Measurements from ENCODE around the gene NSUN4.

The NSUN4 gene

DNA sequence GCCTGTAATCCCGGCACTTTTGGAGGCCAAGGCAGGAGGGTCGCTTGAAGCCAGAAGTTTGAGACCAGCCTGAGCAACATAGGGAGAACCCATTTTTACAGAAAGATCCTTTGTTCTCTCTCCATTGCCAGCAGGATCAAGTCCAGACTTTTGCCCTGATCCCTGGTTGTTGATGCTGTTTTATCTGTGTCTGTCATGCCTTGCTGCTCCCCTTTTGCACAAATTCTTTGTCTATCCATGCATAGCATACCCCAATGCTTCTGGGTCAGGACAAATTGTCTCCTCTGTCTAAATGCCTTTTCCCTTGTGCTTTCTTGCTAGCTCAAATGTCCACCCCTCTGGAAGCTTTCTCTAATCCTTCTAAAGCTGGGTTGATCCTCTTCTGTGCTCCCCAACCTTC, 28.2 kb downstream of the NSUN4 start:
- DNase-seq, result no peak

DNA sequence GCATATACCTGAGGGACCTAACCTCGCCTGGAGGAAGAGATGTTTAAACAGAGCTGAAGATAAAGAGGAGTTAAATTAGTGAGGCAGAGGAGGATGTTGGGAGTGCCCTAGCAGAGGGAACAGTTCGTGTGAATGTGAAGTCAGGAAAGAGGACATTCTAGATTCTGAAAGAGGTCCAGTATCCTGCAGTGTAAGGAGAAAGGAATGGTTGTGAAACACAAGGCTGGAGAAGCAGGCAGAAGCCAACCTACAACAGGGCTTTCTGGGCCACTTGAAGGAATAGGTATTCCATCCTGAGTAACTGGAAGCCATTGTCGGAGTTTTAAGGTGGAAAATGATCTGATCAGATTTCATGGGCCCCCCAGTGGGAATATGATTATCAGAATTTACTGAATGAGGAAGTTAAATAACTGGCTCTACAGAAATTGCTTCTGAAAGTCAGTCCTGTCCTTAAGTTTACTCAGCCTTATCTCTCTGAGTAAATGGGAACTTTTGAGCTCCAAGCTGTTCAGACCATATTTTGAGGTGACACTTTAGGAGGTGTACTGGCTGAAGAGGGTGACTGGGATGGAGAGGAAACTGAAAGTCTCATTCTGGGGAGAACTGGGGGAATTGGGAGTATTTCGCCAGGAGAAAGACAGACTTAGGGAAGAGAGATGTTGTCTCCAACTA, 29.1 kb downstream of the NSUN4 start:
- no peak for DNase-seq

DNA sequence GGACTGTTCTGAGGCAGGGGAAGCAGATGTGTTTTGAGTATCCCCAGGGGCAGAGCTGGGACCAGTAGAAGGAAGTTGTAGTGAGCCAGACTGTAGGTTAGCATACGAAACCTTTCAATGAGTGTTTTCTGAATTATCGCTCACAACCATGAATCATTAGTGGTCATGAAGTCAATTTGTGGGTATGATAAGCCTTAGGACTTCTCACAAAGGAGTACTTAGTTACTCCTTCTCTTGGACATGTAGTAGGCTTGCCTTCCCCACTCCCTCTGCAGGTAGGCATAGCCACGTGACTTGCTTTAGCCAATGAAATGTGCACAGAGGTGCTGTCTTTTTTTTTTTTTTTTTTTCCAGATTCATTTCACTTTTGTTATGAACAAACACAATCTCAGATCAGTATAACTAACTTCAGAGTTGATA, 29.6 kb downstream of the NSUN4 start:
- no peak for DNase-seq

DNA sequence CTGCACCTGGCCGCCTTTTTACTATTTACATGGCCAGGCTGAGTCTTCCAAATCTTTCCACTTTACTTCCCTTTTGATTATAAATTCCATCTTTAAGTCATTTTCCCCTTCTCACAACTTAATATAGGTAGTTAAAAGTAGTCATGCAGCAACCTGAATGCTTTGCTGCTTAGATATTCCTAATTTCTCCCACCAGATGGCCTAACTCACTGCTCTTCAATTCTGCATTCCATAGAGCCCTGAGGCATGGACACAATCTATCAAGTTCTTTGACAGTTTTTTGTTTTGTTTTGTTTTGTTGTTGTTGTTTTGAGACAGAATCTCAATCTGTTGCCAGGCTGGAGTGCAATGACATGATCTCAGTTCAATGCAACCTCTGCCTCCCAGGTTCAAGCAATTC, 31.8 kb downstream of the NSUN4 start:
- DNase-seq, result no peak

DNA sequence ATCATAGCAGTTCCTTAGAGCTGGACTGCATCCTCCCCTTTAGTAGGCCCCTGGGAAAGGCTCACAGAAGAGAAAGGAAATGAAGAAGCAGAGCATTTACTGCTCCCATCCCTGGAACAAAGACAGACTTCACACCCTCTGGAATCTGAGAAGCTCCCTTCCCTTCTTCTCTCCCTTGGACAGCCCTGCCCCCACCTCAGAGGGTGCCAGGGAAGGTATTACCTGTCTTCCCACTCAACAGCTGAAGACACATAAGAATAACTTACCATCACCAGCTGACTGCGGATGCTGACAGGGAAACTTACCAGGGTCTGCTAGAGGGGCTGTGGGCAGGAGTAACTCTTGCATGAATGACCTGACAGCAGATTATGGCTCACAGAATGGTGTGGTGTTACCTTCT, 39.4 kb downstream of the NSUN4 start:
- no peak for DNase-seq

DNA sequence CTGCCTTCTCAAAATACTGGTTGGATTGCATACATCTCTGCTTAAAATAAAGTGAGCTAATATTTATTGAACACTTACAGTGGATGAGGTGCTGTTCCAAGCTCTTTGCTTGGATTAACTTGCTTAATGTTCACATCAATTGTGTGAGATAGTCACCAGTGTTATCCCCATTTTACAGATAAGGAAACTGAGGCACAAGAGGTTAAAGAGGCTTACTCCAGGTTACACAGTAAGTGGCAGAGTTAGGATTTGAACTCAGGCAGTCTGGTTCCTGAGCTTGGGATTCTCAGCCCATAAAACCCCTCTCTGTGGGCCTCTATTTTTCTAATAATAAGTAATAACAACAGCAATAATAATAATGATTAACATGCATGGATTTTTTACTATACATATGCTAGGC, 39.9 kb downstream of the NSUN4 start:
- no peak for DNase-seq

DNA sequence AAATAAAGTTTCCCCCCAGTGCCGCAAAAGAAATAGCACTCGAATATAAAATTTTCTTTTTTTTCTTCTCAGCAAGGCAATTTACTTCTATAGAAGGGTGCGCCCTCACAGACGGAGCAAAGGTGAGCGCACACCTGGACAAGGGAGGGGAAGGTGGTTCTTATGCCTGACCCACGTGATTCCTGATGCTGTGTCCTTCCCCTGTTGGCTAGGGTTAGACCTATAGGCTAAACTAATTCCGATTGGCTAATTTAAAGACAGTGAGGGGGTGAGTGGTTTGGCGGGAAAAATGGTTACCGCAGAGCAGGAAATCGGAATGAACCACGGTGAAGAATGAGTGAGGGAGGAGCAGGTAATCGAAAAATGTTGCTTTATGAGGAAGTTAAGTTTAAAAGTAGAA, 52.9 kb downstream of the NSUN4 start:
- DNase-seq, result no peak

DNA sequence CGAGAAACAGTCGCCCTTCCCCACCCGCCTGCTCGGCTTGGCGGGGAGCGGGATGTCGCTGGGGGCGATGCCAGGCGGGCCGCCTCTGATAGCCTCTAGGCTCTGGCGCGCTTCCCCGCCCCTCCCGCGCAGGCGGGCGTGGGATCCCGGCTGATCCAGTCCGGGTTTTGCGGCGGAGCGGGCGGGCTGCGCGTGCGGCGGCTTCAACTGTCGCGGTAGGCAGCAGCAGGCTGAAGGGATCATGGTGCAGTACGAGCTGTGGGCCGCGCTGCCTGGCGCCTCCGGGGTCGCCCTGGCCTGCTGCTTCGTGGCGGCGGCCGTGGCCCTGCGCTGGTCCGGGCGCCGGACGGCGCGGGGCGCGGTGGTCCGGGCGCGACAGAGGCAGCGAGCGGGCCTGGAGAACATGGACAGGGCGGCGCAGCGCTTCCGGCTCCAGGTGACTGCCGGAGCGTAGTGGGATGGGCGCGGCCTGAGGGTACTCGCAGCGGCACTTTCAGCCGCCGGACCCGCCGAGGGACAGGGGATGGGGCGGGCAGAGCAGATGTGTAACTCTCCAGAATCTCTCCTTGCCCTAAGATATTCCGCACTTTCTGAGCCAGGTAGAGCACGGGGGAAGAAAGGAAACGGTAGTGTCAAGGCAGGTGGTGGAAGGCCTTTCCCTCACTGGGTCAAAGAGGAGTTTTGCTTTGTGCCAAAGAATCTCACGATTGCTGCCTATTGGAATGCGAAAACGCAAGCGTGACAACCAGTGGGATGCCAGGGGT, 53.7 kb downstream of the NSUN4 start, which contains the start of gene FAAH:
Gene FAAH, plus strand, starts transcription at position 210 of the 764 bp plus-strand sequence. Its CDS starts 32 bp downstream, at position 242.
- no peak for DNase-seq

DNA sequence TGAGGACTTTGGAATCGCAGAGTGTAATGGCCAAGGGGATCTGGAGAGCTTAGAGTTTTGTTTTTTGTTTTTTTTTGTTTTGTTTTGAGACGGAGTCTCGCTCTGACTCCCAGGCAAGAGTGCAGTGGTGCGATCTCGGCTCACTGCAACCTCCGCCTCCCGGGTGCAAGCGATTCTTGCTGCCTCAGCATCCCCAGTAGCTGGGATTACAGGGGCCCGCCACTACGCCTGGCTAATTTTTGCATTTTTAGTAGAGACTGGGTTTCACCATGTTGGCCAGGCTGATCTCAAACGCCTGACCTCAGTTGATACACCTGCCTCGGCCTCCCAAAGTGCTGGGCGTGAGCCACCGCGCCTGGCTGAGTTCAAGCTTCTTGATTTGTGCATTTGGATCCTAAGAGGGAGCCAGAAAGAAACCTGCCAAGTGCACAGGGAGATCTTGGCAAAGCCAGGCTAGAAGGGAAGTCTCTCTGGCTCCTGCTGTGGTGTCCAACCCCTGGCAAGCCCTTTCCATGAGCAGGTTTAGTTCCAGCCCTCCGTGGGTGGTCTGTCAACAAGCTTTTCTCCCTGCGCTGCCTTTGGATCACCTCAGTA, 54.4 kb downstream of the NSUN4 start:
- no peak for DNase-seq

DNA sequence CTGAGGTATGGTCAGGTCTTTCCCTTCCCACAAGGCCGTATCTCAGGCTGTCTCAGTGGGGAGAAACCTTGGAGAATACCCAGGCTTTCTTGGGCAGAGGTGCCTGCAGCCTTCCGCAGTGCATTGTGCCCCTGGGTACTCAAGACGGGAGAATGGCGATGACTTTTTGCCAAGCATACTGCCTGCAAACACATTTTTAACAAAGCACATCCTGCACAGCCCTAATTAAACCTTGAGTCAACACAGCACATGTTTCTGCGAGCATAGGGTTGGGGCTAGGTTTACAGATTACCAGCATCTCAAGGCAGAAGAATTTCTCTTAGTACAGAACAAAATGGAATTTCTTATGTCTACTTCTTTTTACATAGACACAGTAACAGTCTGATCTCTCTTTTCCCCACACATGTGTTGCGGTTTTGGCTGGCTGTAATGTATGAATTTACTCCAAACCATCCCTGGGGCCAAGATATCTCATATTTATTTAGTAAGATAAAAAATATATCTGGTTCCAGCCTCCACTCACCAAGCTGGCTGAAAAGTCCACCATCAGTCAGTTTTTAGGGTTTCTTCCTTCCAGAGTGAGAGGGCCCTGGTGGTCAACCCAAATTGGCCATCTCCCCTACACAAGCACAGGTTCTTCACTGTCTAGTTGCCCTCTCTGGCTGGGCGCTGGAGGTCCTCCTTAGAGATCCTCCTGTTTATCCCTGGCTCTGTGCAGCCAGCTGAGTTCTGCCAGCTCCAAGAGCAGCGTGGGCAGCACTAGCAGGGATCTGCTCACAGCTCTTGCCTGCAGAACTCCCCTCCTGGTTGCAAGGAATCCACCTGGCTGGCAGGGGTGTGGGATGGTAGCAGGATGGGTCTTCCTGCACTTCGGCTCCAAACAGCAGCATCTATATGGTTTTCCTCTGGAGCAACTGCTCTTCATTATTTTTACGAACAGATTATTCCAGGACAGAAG, 56.1 kb downstream of the NSUN4 start:
- DNase-seq, result no peak

DNA sequence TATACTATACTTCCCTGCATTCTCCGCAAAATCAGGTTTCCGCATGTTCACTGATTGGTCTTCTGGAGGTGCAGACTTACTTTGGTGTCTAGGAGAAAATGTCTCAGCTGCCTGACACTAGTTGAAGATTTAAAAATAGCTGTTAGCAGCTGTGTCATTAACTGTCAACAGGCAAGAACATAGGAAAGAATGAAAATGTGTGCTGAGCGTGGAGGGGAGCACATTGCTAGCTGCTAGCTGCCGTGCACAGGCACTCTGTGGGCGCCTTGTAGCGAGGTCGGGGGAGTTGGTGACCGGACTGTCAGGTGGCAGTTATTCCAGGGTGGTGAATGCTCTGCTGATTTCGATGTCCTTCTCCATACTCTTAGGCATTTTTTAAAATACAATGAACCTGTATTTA, 58.7 kb downstream of the NSUN4 start:
- no peak for DNase-seq

DNA sequence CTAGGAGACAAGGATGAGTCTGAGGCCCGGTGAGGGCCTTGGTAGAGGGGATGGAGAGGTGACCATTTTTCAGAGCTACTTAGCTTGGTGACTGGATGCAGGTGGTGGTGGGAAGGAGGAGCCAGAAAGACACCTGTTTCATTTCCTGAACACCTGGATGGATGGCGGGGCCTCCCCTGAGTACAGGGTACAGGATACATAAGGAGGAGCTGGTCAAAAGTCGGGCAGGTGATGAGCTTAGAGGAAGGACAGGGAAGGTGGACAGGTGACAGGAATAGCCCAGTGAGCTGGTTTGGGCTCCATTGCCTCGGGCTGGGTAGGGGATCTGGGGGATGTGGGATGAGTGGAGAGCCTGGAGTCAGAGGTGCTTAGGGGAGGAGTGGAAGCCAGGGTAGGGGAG, 59.8 kb downstream of the NSUN4 start:
- DNase-seq, result no peak

DNA sequence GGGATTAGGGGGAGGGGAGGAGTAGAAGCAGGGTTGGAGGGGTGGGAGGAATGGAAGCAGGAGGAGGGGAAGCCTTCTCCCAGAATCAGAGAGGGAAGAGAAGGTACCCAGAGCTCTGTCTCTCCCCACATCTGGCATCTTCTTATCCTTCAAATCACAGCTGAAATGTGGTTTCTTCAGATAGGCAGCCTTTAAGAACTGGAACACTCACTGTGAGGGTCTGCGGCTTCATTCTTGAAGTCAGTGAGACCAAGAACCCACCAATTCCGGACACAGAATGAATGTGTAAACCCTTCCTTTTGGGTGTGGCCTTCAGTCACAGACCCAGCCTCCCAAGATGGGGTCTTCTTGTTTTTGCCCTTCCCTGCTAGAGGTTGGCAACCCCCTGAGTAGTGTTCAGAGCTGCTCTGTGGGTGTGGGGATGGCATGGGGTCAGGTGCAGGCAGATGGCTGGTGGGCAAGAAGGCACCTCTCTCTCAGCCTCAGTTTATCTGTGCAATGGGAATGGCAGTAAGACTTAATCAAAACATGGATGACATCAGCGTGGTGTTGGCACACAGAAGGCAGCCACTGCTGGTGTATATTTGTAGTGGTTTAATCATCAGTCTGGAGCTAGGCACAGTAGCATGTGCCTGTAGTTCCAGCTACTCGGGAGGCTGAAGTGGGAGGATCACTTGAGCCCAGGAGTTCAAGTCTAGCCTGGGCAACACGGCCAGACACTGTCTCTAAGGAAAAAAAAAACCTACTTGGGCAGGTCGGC, 60.7 kb downstream of the NSUN4 start:
- DNase-seq, result no peak

DNA sequence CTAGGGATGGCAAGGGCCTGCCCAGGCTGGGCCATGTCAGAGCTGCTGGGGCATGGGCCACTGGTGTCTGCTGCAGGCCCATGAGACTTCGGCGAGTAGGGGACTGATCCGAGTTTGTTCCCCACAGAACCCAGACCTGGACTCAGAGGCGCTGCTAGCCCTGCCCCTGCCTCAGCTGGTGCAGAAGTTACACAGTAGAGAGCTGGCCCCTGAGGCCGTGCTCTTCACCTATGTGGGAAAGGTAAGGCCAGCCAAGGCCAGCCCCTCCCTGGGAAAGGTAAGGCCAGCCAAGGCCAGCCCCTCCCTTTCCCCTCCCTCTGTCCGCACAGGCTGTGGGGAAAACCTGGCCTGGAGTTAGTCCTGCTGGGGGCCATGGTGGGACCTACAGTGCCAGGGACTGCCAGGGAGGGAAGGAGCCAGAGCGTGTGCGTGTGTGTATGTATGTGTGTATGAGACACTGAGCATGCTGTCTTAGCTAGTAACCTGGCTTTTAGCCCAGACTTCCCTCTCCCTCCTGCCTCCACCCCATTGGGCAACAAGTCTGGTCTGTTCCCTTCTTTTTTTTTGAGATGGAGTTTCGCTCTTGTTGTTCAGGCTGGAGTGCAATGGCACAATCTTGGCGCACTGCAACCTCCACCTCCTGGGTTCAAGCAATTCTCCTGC, 61.5 kb downstream of the NSUN4 start:
- DNase-seq, result no peak

DNA sequence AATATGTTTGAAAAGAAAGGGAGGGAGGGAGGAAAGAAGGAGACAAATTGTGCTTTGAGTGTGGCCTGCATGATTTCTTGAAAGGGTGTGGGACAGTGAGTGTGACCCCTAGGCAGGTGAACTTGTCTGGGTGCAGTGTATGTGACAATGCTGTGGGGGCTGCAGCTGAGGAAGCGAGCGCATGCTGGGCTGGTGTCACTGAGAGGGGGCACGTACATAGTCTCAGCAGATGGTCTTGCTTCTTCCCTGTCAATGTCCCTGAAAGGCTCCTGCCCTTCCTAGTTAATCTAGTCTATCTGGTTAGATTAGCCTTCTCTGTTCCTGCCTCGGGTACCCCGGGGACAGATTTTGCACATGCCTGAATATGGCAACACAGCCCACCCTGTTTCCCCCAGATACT, 63.3 kb downstream of the NSUN4 start:
- no peak for DNase-seq

DNA sequence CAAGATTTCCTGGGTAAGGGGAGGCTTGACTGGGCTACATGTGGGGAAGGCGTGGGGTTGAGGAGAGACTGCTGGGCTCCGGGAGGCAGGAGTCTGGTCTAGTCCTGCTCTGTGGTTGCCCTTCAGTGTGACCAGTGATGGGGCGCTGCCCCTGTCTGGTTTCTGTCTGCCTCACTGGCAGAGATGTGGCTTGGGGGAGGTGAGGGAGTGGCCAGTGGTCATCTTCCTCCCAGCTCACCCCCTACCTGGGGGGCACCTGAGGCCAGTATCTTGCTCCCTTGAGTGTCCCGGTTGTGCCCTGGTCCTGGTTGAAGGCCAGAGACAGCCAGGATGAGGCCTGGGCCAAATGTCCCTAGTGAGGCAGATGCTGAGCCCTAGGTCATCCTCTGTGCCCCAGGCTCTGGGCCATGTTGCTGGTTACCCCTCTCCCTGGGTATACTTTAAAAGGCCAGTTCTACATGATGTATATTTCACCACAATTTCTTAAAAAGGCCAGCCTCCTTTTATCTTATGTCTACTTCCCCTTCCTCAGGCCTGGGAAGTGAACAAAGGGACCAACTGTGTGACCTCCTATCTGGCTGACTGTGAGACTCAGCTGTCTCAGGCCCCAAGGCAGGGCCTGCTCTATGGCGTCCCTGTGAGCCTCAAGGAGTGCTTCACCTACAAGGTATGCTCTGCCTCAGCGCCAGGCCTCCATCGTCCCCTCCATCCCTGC, 64.0 kb downstream of the NSUN4 start:
- DNase-seq, result no peak

DNA sequence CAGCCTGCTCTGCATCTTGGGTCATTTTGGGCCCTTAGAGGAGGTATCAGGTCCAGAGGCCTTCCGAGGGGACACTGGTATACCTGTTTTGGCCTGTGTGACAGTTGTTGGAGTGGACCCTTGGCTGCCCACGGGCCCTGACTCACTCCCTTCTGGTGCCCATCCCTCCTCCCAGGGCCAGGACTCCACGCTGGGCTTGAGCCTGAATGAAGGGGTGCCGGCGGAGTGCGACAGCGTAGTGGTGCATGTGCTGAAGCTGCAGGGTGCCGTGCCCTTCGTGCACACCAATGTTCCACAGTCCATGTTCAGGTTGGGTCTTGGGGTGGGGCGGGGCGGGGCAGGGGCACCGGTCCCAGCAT, 64.6 kb downstream of the NSUN4 start:
- DNase-seq, result no peak

DNA sequence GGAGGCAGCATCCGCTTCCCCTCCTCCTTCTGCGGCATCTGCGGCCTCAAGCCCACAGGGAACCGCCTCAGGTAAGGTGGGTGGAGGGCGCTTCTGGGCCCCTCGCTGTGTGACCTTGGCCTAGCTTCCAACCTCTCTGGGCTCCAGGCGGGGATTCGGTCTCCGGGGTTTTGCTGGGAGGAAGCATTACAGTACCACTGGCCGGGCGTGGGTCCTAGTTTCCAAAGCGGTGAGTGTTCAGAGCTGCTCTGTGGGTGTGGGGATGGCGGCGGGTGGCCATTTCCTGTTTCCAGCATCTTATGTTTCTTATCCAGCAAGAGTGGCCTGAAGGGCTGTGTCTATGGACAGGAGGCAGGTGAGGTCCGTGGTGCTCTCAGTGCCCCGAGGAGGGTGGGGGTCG, 65.1 kb downstream of the NSUN4 start:
- no peak for DNase-seq

DNA sequence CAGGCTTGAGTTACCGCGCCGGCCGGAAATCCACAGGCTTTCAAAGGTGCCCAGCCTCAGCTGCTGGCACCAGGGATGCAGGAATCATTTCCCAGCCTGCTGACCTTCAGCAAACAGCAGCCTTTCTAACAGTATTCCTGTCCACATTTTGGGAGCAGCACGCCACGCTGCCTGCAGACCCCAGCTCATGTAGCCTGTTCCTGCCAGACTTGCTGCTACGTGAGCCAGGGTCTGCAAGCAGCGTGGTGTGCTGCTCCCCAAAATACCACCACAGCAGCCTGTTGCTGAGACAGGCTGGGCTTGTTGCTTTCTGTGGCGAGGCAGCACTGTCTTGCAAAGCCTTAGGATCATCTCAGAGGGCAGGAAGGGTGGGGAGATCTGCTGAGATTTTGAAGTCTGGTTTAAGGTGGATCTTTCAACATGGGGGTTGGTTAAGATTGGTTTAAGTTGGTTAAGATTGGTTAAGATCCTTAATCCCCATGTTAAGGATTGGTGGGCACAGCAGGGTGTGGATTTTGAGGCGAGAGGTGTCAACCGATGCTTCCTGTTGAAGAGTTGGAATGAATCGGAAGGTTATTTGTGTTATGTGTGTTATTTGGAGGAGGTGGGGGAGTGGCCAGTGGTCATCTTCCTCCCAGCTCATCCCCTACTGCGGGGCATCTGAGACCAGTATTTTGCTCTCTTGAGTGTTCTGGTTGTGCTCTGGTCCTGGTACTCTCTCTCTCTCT, 66.4 kb downstream of the NSUN4 start:
- no peak for DNase-seq

DNA sequence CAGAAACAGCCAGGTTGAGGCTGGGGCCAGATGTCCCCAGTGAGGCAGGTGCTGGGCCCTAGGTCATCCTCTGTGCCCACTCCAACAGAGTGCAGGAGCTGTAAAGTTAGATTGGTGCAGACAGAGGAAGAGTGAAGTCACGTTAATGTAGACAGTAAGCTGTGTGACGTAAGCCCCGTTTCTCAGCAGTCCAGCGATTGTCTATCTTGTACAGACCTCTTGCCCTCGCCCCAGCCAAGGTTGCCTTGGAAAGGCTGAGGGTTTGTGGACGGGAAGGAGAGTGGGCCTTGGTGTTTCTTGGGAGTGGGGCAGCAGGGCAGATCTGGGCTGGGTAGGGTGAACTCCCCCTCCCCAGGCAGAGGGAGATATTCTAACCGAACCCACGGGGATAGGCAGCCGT, 67.0 kb downstream of the NSUN4 start:
- DNase-seq, result no peak
